ENCODE measurements around the gene HSD17B4.
A peak's percentile ranks its signal among the peaks of the same experiment; 100 is the strongest.
"Not testable (repeated sequence)": the region's sequence is repeated elsewhere in the genome, so short reads cannot be mapped to it uniquely, and the experiment has no call there.

The HSD17B4 gene

DNA sequence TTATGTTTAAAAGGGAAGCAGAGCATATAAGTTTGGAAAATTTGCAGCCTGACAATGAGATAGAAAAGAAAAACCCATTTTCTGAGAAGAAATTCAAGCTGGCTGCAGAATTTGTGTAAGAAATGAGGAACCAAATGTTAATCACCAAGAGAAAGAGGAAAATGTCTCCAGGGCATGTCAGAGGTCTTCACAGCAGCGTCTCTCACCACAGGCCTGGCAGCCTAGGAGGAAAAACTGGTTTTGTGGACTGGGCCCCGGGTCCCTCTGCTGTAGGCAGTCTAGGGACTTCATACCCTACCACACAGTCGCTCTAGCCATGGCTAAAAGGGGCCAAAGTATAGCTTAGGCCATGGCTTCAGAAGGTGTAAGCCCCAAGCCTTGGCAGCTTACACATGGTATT is 32.1 kb upstream of the HSD17B4 start:
- no peaks in the 10 kb centered on the region for H3K27me3 Mint-ChIP-seq
- H3K4me1 Mint-ChIP-seq (ENCODE audit: low read depth), result peaks cover 15% of the 10 kb centered on the region
- H3K4me3 Mint-ChIP-seq, result no peak overlapping the region
- H3K36me3 Mint-ChIP-seq, result no peaks in the 10 kb centered on the region
- no peaks in the 10 kb centered on the region for H3K9me3 Mint-ChIP-seq (ENCODE audit: low read depth)
- no peak overlapping the region for H3K27ac Mint-ChIP-seq

- Mint-ChIP-seq H3K4me3 (no peak overlapping the region), H3K27ac (no peak overlapping the region), H3K9me3 (ENCODE audit: low read depth) (no peaks in the 10 kb centered on the region), H3K36me3 (no peaks in the 10 kb centered on the region), H3K4me1 (ENCODE audit: low read depth) (no peaks in the 10 kb centered on the region), H3K27me3 (no peaks in the 10 kb centered on the region)
These were observed 26.2 kb upstream of the HSD17B4 start for GRCh38 chr5:119426057-119426456.

DNA sequence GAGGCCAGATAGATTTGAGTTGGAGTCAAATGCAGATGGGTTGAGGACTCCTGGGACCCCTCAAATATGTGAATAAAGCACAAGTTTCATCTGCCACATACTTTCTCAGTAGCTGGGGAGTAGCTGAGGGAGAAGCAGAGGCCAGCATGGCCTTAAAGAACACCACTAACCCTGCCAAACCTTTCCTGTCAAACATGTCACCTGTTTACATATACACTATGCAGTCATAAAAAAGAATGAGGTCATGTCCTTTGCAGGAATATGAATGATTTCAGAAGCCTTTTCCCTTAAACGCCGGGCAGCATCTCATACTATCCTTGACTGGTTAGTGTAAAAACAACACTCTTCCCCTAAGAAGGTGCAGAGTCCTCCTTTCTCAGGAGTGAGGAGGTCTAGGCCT is 25.2 kb upstream of the HSD17B4 start:
- Mint-ChIP-seq H3K36me3 (no peaks in the 10 kb centered on the region), H3K4me3 (no peak overlapping the region), H3K9me3 (ENCODE audit: low read depth) (no peaks in the 10 kb centered on the region), H3K4me1 (ENCODE audit: low read depth) (no peaks in the 10 kb centered on the region), H3K27ac (no peak overlapping the region), H3K27me3 (no peaks in the 10 kb centered on the region)

DNA sequence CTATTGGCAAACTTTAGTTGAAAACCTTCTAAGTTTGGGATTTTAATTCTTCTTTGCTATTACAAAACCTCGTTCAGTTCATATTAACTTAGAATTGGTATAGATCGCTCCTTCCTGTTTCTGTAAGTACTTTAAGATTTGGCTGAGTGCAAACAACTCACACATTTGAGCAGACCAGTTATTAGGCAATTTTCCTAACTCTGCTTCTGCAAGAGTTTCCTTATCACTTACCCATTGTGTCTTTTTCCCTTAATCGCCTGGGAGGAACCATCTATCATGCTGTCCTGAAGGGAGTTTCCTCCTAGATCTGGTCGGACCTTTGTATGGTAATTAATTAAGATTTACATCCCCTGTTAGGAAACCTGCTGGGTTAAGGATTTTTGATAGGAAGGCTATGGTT is 24.7 kb upstream of the HSD17B4 start:
- H3K27me3 Mint-ChIP-seq; H3K27ac Mint-ChIP-seq; H3K4me3 Mint-ChIP-seq; H3K36me3 Mint-ChIP-seq; H3K9me3 Mint-ChIP-seq (ENCODE audit: low read depth); H3K4me1 Mint-ChIP-seq (ENCODE audit: low read depth): not testable (repeated sequence)

DNA sequence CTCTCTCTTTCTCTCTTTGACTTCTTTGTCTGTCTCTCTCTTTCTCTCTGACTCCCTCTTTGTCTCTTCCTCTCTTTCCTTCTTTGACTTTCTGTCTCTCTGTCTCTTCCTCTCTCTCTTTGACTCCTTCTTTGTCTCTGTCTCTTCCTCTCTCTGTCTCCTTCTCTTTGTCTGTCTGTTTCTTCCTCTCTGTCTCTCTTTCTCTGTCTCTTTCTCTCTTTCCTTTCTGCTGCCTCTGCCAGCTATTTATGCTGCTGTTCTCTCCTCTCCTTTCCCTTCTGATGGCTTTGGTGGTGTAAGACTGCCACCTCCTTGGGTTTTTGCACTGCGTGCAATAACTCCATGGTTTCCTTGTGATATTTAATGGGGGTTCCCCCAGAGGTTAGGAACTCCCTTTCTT is 24.1 kb upstream of the HSD17B4 start:
- not testable (repeated sequence) for H3K27ac Mint-ChIP-seq; H3K4me1 Mint-ChIP-seq (ENCODE audit: low read depth); H3K36me3 Mint-ChIP-seq; H3K9me3 Mint-ChIP-seq (ENCODE audit: low read depth); H3K4me3 Mint-ChIP-seq; H3K27me3 Mint-ChIP-seq

- H3K9me3 Mint-ChIP-seq (ENCODE audit: low read depth); H3K4me3 Mint-ChIP-seq; H3K4me1 Mint-ChIP-seq (ENCODE audit: low read depth); H3K27me3 Mint-ChIP-seq; H3K36me3 Mint-ChIP-seq; H3K27ac Mint-ChIP-seq: not testable (repeated sequence)
These were observed 23.7 kb upstream of the HSD17B4 start for GRCh38 chr5:119428574-119428973.

DNA sequence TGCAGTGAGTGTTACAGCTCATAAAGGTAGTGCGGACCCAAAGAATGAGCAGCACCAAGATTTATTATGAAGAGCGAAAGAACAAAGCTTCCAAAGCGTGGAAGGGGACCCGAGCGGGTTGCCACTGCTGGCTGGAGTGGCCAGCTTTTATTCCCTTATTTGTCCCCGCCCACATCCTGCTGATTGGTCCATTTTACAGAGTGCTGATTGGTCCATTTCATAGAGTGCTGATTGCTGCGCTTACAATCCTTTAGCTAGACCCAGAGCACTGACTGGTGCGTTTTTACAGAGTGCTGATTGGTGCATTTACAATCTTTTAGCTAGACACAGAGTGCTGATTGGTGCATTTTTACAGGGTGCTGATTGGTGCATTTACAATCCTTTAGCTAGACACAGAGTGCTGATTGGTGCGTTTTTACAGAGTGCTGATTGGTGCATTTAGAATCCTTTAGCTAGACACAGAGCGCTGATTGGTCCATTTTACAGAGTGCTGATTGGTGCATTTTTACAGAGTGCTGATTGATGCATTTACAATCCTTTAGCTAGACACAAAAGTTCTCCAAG is 19.5 kb upstream of the HSD17B4 start:
- not testable (repeated sequence) for H3K27ac Mint-ChIP-seq; H3K9me3 Mint-ChIP-seq (ENCODE audit: low read depth); H3K4me3 Mint-ChIP-seq; H3K4me1 Mint-ChIP-seq (ENCODE audit: low read depth); H3K27me3 Mint-ChIP-seq; H3K36me3 Mint-ChIP-seq

- H3K36me3 Mint-ChIP-seq, result peaks cover 2% of the 10 kb centered on the region
- H3K4me3 Mint-ChIP-seq, result no peak overlapping the region
- peak overlapping the region; percentile 12 for H3K27ac Mint-ChIP-seq
- no peaks in the 10 kb centered on the region for H3K9me3 Mint-ChIP-seq (ENCODE audit: low read depth)
- peaks cover 11% of the 10 kb centered on the region for H3K27me3 Mint-ChIP-seq
- peaks cover 17% of the 10 kb centered on the region for H3K4me1 Mint-ChIP-seq (ENCODE audit: low read depth)
These were observed 16.7 kb upstream of the HSD17B4 start for GRCh38 chr5:119435436-119436132.

DNA sequence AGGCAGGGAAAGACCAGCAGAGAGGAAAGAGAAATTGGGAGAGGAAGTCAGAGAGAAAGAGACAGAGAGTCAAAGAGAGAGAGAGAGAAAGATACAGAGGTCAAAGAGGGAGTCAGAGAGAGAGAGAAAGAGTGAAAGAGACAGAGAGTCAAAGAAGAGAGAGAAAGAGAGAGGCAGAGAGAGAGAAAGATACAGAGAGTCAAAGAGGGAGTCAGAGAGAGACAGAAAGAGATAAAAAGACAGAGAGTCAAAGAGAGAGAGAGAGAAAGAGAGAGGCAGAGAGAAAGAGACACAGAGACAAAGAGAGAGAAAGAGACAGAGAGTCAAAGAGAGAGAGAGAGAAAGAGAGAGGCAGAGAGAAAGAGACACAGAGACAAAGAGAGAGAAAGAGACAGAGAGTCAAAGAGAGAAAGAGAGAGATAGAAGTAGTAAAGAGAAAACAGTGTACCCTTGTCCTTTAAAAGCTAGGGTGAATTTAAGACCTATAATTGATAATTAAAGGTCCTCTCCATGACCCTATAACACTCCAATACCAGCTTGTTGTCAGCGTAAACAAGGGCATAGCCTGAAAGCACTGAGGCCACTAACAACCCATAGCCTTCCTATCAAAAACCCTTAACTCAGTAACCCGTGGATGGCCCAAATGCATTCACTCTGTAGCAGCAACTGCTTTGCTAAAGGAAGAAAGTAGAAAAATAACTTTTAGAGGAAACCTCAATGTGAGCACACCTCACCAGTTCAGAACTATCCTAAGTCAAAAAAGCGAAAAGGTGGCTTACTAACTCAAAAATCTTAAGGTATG is 14.3 kb upstream of the HSD17B4 start:
- peak overlapping the region; percentile 80 for H3K27ac Mint-ChIP-seq
- H3K9me3 Mint-ChIP-seq (ENCODE audit: low read depth); H3K36me3 Mint-ChIP-seq: not testable (repeated sequence)
- H3K4me1 Mint-ChIP-seq (ENCODE audit: low read depth), result peaks cover 17% of the 10 kb centered on the region
- peaks cover 11% of the 10 kb centered on the region for H3K27me3 Mint-ChIP-seq
- peak overlapping the region; percentile 87 for H3K4me3 Mint-ChIP-seq

DNA sequence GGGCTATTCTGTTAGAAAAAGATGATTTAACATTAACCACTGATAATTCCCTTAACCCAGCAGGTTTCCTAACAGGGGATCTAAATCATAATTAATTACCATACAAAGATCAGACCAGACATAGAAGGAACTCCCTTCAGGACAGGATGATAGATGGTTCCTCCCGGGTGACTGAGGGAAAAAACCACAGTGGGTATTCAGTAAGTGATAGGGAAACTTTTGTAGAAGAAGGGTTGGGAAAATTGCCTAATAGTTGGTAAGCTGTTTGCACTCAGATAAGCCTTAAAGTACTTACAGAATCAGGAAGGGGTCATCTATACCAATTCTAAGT is 13.7 kb upstream of the HSD17B4 start:
- peaks cover 11% of the 10 kb centered on the region for H3K27me3 Mint-ChIP-seq
- H3K4me3 Mint-ChIP-seq, result peak overlapping the region; percentile 87
- H3K27ac Mint-ChIP-seq, result peak overlapping the region; percentile 80
- H3K4me1 Mint-ChIP-seq (ENCODE audit: low read depth), result peaks cover 17% of the 10 kb centered on the region
- H3K9me3 Mint-ChIP-seq (ENCODE audit: low read depth); H3K36me3 Mint-ChIP-seq: not testable (repeated sequence)

GRCh38 chr5:119439140-119439631 is 13.1 kb upstream of the HSD17B4 start:
- peaks cover 2% of the 10 kb centered on the region for H3K36me3 Mint-ChIP-seq
- peak overlapping the region; percentile 80 for H3K27ac Mint-ChIP-seq
- peak overlapping the region; percentile 87 for H3K4me3 Mint-ChIP-seq
- H3K9me3 Mint-ChIP-seq (ENCODE audit: low read depth), result no peaks in the 10 kb centered on the region
- H3K4me1 Mint-ChIP-seq (ENCODE audit: low read depth), result peaks cover 17% of the 10 kb centered on the region
- H3K27me3 Mint-ChIP-seq, result peaks cover 11% of the 10 kb centered on the region

GRCh38 chr5:119439632-119440031 is 12.7 kb upstream of the HSD17B4 start:
- Mint-ChIP-seq H3K4me3 (peak overlapping the region; percentile 87), H3K27me3 (peaks cover 11% of the 10 kb centered on the region), H3K4me1 (ENCODE audit: low read depth) (peaks cover 17% of the 10 kb centered on the region)
- H3K9me3 Mint-ChIP-seq (ENCODE audit: low read depth); H3K27ac Mint-ChIP-seq; H3K36me3 Mint-ChIP-seq: not testable (repeated sequence)

DNA sequence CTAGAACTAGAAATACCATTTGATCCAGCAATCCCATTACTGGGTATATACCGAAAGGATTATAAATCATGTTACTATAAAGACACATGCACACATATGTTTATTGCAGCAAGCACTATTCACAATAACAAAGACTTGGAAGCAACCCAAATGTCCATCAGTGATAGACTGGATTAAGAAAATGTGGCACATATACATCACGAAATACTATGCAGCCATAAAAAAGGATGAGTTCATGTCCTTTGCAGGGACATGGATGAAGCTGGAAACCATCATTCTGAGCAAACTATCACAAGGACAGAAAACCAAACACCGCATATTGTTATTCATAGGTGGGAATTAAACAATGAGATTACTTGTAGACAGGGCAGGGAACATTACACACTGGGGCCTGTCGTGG is 7.7 kb upstream of the HSD17B4 start:
- H3K27ac Mint-ChIP-seq; H3K36me3 Mint-ChIP-seq; H3K4me3 Mint-ChIP-seq; H3K4me1 Mint-ChIP-seq (ENCODE audit: low read depth); H3K9me3 Mint-ChIP-seq (ENCODE audit: low read depth); H3K27me3 Mint-ChIP-seq: not testable (repeated sequence)

- no peak overlapping the region for H3K27ac Mint-ChIP-seq
- H3K27me3 Mint-ChIP-seq, result no peaks in the 10 kb centered on the region
- H3K9me3 Mint-ChIP-seq (ENCODE audit: low read depth), result no peaks in the 10 kb centered on the region
- no peaks in the 10 kb centered on the region for H3K4me1 Mint-ChIP-seq (ENCODE audit: low read depth)
- H3K4me3 Mint-ChIP-seq, result no peak overlapping the region
- H3K36me3 Mint-ChIP-seq, result no peaks in the 10 kb centered on the region
These were observed 6.8 kb upstream of the HSD17B4 start for GRCh38 chr5:119445544-119445943.

GRCh38 chr5:119449882-119450281 is 2.4 kb upstream of the HSD17B4 start:
- Mint-ChIP-seq H3K4me3 (no peak overlapping the region), H3K27ac (no peak overlapping the region), H3K27me3 (no peaks in the 10 kb centered on the region), H3K36me3 (no peaks in the 10 kb centered on the region), H3K4me1 (ENCODE audit: low read depth) (peaks cover 21% of the 10 kb centered on the region), H3K9me3 (ENCODE audit: low read depth) (no peaks in the 10 kb centered on the region)

- peaks cover 21% of the 10 kb centered on the region for H3K4me1 Mint-ChIP-seq (ENCODE audit: low read depth)
- not testable (repeated sequence) for H3K27me3 Mint-ChIP-seq; H3K36me3 Mint-ChIP-seq; H3K9me3 Mint-ChIP-seq (ENCODE audit: low read depth); H3K4me3 Mint-ChIP-seq; H3K27ac Mint-ChIP-seq
These were observed 1.7 kb upstream of the HSD17B4 start for GRCh38 chr5:119450627-119451026.

All from activated naive CD8-positive, alpha-beta T cell (primary cell).